Right lung (tissue), 5 donors: Measurements from ENCODE around the gene OPN4. TPM values are rescaled to one million over a fixed set of nuclear protein-coding genes. Genes with fewer than 3 reads are reported as not detected.

Experiments used
- polyA plus RNA-seq, 5 donors: library from polyadenylated mRNA; unstranded; fragments of 120-200 nt; gene quantifications; one replicate each; pipeline versions ENCODE4 v1.2.1 to v1.2.3, GENCODE V29; 2013; ENCODE audit warnings: inconsistent platforms in 1 of 5, low replicate concordance in 1 of 5; ENCODE audit not compliant: insufficient read length in 5 of 5, insufficient read depth in 1 of 5

The OPN4 gene
- polyA plus RNA-seq, 5 donors, result 0.05 TPM; not detected in 4

Other genes with a start within 250 kb of the OPN4 start
- gene WAPL, start 132.8 kb upstream of the OPN4 start, polyA plus RNA-seq, result 10 to 100 TPM; 33.6 to 46.6 (median 43.8) TPM
- gene LDB3, start 14.0 kb downstream of the OPN4 start, polyA plus RNA-seq, result 10 to 100 TPM in 1 of 5 donors, 1 to 10 TPM in 4; 1.1 to 27.1 (median 1.9) TPM
- gene BMPR1A, start 102.1 kb downstream of the OPN4 start, polyA plus RNA-seq, result 10 to 100 TPM; 53.2 to 90.9 (median 75.3) TPM